Measurements from ENCODE around the gene SLC6A5.

- TF ChIP-seq CTCF (IDR thresholded peaks at IDR 0.05) (no peak), POLR2A (IDR thresholded peaks at IDR 0.05) (no peak)
Measured at GRCh38 chr11:20616920-20617319, 17.5 kb downstream of the SLC6A5 start.
